ENCODE results near the gene RNU2-63P. TPM values are rescaled to one million over a fixed set of nuclear protein-coding genes. Genes with fewer than 3 reads are reported as not detected.
A peak's percentile ranks its signal among the peaks of the same experiment; 100 is the strongest.
"Not testable (repeated sequence)": the region's sequence is repeated elsewhere in the genome, so short reads cannot be mapped to it uniquely, and the experiment has no call there.

The RNU2-63P gene
- total and polyA plus RNA-seq, 2 donors (not counting 1 experiment from before 2014, with no cell fraction given): 9.3 TPM; not detected in 1

- Histone ChIP-seq H3K9ac (ENCODE audit: low read length) (no peak overlapping the region), H4K20me1 (ENCODE audit: control insufficient read depth, insufficient read depth, low read length, poor library complexity, severe bottlenecking) (peaks cover 9% of the 10 kb centered on the region), H3K79me2 (ENCODE audit: control insufficient read depth, insufficient read depth, low read length) (peaks cover 48% of the 10 kb centered on the region), H3K27me3 (replicated peaks in 1 of 4; ENCODE audit: control extremely low read depth in 1 of 4, control insufficient read depth in 3 of 4, insufficient read depth in 4 of 4, low read length in 3 of 4) (no peaks in the 10 kb centered on the region), H3K4me2 (replicated peaks; ENCODE audit: low read depth, low read length, poor library complexity, severe bottlenecking) (no peak overlapping the region), H3K4me1 (ENCODE audit: control insufficient read depth in 2 of 2, insufficient read depth in 2 of 2, low read length in 2 of 2) (peaks cover 10 to 17% of the 10 kb centered on the region in 2 donors), H3K4me3 (ENCODE audit: control extremely low read depth in 1 of 5, extremely low read depth in 1 of 5, insufficient read depth in 1 of 5, low read depth in 2 of 5, low read length in 4 of 5) (no peak overlapping the region), H3K36me3 (replicated peaks in 1 of 2; ENCODE audit: control extremely low read depth in 1 of 2, control insufficient read depth in 1 of 2, extremely low read depth in 1 of 2, insufficient read depth in 2 of 2, low read length in 1 of 2) (peaks cover 5 to 8% of the 10 kb centered on the region in 2 experiments), H3K9me3 (ENCODE audit: control extremely low read depth in 1 of 3, control insufficient read depth in 2 of 3, insufficient read depth in 1 of 3, low read length in 2 of 3) (no peaks in the 10 kb centered on the region), H2AFZ (ENCODE audit: insufficient read depth, low read depth, low read length, poor library complexity, severe bottlenecking) (no peak overlapping the region), H3K27ac (ENCODE audit: low read length in 2 of 2) (no peak overlapping the region)
- Mint-ChIP-seq H3K27ac (no peak overlapping the region), H3K4me3 (no peak overlapping the region), H3K27me3 (no peaks in the 10 kb centered on the region), H3K9me3 (ENCODE audit: insufficient read depth) (no peaks in the 10 kb centered on the region), H3K4me1 (peaks cover 41% of the 10 kb centered on the region)
- ATAC-seq (ENCODE audit: low read depth) (no peak), DNase-seq (no peak)
- no CpG with 5 or more reads among the region's 1 CpG for WGBS (ENCODE audit: insufficient coverage)
- ChIA-PET POLR2A (no interaction called here), CTCF (interaction anchor here (2.8 kb wide), 1 partner anchor 11 kb away, joined by 18 read pairs; no protein-coding TSS in a partner anchor)
- TF ChIP-seq EZH2 (IDR thresholded peaks at IDR 0.05; ENCODE audit: borderline replicate concordance, insufficient read depth, low read depth, low read length, poor library complexity, severe bottlenecking) (no peak), CTCF (IDR thresholded peaks at IDR 0.05) (no peak)
- intact Hi-C loops (cut with micrococcal nuclease): loop anchor here (10.0 kb wide), 1 partner anchor 575 kb away; the partner anchor contains the start of gene EIF2AK3
Observed at GRCh38 chr2:88049622-88050021, 33.3 kb upstream of the RNU2-63P start.

GRCh38 chr2:88048541-88048940 lies 32.2 kb upstream of the RNU2-63P start:
- WGBS (ENCODE audit: insufficient coverage): 100% methylated on average over 2 of the region's 3 CpGs
- intact Hi-C loops (cut with micrococcal nuclease): no loop called here
- ChIA-PET CTCF (interaction anchor here (1.8 kb wide), 1 partner anchor 11 kb away, joined by 15 read pairs; no protein-coding TSS in a partner anchor), POLR2A (no interaction called here)
- TF ChIP-seq CTCF (IDR thresholded peaks at IDR 0.05) (no peak), EZH2 (IDR thresholded peaks at IDR 0.05; ENCODE audit: borderline replicate concordance, insufficient read depth, low read depth, low read length, poor library complexity, severe bottlenecking) (no peak)
- Mint-ChIP-seq H3K4me3 (no peak overlapping the region), H3K9me3 (ENCODE audit: insufficient read depth) (no peaks in the 10 kb centered on the region), H3K4me1 (peaks cover 31% of the 10 kb centered on the region), H3K27me3 (no peaks in the 10 kb centered on the region), H3K27ac (no peak overlapping the region)
- H3K4me3 ChIP-seq (ENCODE audit: control extremely low read depth in 1 of 5, extremely low read depth in 1 of 5, insufficient read depth in 1 of 5, low read depth in 2 of 5, low read length in 4 of 5): no peak overlapping the region
- H3K4me2 ChIP-seq (replicated peaks; ENCODE audit: low read depth, low read length, poor library complexity, severe bottlenecking): no peak overlapping the region
- no peak overlapping the region for H3K9ac ChIP-seq (ENCODE audit: low read length)
- H3K4me1 ChIP-seq (ENCODE audit: control insufficient read depth in 2 of 2, insufficient read depth in 2 of 2, low read length in 2 of 2): peaks cover 0 to 6% of the 10 kb centered on the region in 2 donors
- peak overlapping the region in 1 of 2 donors; percentile 13 for H3K27ac ChIP-seq (ENCODE audit: low read length in 2 of 2)
- H3K9me3 ChIP-seq (ENCODE audit: control extremely low read depth in 1 of 3, control insufficient read depth in 2 of 3, insufficient read depth in 1 of 3, low read length in 2 of 3): no peaks in the 10 kb centered on the region
- ATAC-seq (ENCODE audit: low read depth) (no peak), DNase-seq (no peak)
- H3K36me3 ChIP-seq (replicated peaks in 1 of 2; ENCODE audit: control extremely low read depth in 1 of 2, control insufficient read depth in 1 of 2, extremely low read depth in 1 of 2, insufficient read depth in 2 of 2, low read length in 1 of 2): peaks cover 5 to 11% of the 10 kb centered on the region in 2 experiments
- H2AFZ ChIP-seq (ENCODE audit: insufficient read depth, low read depth, low read length, poor library complexity, severe bottlenecking): no peak overlapping the region
- H3K27me3 ChIP-seq (replicated peaks in 1 of 4; ENCODE audit: control extremely low read depth in 1 of 4, control insufficient read depth in 3 of 4, insufficient read depth in 4 of 4, low read length in 3 of 4): no peaks in the 10 kb centered on the region
- H4K20me1 ChIP-seq (ENCODE audit: control insufficient read depth, insufficient read depth, low read length, poor library complexity, severe bottlenecking): peaks cover 9% of the 10 kb centered on the region
- H3K79me2 ChIP-seq (ENCODE audit: control insufficient read depth, insufficient read depth, low read length): peaks cover 53% of the 10 kb centered on the region

GRCh38 chr2:88045561-88045960 lies 29.2 kb upstream of the RNU2-63P start:
- POLR2A ChIA-PET; H3K4me3 Mint-ChIP-seq; H3K9ac ChIP-seq (ENCODE audit: low read length); DNase-seq; H3K9me3 ChIP-seq (ENCODE audit: control extremely low read depth in 1 of 3, control insufficient read depth in 2 of 3, insufficient read depth in 1 of 3, low read length in 2 of 3); ATAC-seq (ENCODE audit: low read depth); H3K27ac Mint-ChIP-seq; H3K9me3 Mint-ChIP-seq (ENCODE audit: insufficient read depth); H2AFZ ChIP-seq (ENCODE audit: insufficient read depth, low read depth, low read length, poor library complexity, severe bottlenecking); H3K27me3 ChIP-seq (replicated peaks in 1 of 4; ENCODE audit: control extremely low read depth in 1 of 4, control insufficient read depth in 3 of 4, insufficient read depth in 4 of 4, low read length in 3 of 4); H3K4me2 ChIP-seq (replicated peaks; ENCODE audit: low read depth, low read length, poor library complexity, severe bottlenecking); H3K4me3 ChIP-seq (ENCODE audit: control extremely low read depth in 1 of 5, extremely low read depth in 1 of 5, insufficient read depth in 1 of 5, low read depth in 2 of 5, low read length in 4 of 5); intact Hi-C loops (cut with micrococcal nuclease); H3K27ac ChIP-seq (ENCODE audit: low read length in 2 of 2); H3K27me3 Mint-ChIP-seq; H3K4me1 ChIP-seq (ENCODE audit: control insufficient read depth in 2 of 2, insufficient read depth in 2 of 2, low read length in 2 of 2): not testable (repeated sequence)
- 100% methylated on average over 2 of the region's 6 CpGs for WGBS (ENCODE audit: insufficient coverage)
- H3K4me1 Mint-ChIP-seq: peaks cover 25% of the 10 kb centered on the region
- peaks cover 5 to 15% of the 10 kb centered on the region in 2 experiments for H3K36me3 ChIP-seq (replicated peaks in 1 of 2; ENCODE audit: control extremely low read depth in 1 of 2, control insufficient read depth in 1 of 2, extremely low read depth in 1 of 2, insufficient read depth in 2 of 2, low read length in 1 of 2)
- H4K20me1 ChIP-seq (ENCODE audit: control insufficient read depth, insufficient read depth, low read length, poor library complexity, severe bottlenecking): peaks cover 18% of the 10 kb centered on the region
- CTCF ChIA-PET: interaction anchor here (1.9 kb wide), 1 partner anchor 15 kb away, joined by 10 read pairs; no protein-coding TSS in a partner anchor
- peaks cover 77% of the 10 kb centered on the region for H3K79me2 ChIP-seq (ENCODE audit: control insufficient read depth, insufficient read depth, low read length)
